Activated effector memory CD4-positive, alpha-beta T cell treated with anti-CD3 and anti-CD28 coated beads, Interleukin-2, amount 50 U/mL, for 16 hours (primary cell): ENCODE measurements around the gene C16orf95.
"Not testable (repeated sequence)": the region's sequence is repeated elsewhere in the genome, so short reads cannot be mapped to it uniquely, and the experiment has no call there.

ENCODE experiments used
- DNase-seq: peaks from one replicate; pipeline ENCODE4 v3.0.0-alpha.2; 2020

The C16orf95 gene

GRCh38 chr16:87316923-87317749 lies at the start of gene C16orf95:
Gene C16orf95 (minus strand): TSS chr16:87317392. CDS start chr16:87317242, 150 bp downstream.
- DNase-seq = peak; percentile 98

GRCh38 chr16:87366930-87367329 lies 49.7 kb upstream of the C16orf95 start:
- DNase-seq = no peak

GRCh38 chr16:87366288-87366687 lies 49.1 kb upstream of the C16orf95 start:
- DNase-seq = no peak

DNA sequence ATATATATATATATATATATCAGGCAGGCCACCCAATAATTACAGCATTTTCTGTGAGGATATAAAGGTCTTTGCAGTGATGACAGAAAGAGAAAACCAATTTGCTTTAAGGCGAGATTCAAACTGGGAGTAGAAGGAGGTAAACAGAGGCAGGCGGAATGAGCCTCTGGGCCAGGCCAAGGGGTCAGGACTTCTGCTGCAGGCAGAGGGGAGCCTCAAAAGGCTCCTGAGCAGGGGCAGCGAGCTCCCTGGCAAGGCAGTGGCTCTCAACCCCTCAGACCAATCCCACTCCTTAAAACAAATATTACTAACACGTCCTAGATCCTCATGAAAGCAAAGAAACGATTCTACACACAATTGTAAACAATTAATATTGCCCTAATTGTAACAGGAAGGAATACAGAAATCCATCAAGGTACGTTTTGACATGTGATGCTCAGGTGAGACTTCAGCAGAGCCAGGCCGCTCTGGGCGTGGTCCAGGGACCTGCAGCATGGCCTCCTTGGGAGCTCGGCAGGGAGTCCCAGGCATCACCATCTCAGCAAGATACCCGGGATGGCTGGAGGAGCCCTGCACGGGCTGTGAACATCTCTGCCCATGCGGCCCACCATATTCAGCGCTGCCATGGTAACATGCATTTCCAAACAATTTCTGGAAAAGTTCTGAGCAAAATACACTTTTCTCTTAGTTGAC lies 48.0 kb upstream of the C16orf95 start:
- DNase-seq = no peak

- no peak for DNase-seq
Observed at GRCh38 chr16:87363771-87364455, 46.7 kb upstream of the C16orf95 start.

DNA sequence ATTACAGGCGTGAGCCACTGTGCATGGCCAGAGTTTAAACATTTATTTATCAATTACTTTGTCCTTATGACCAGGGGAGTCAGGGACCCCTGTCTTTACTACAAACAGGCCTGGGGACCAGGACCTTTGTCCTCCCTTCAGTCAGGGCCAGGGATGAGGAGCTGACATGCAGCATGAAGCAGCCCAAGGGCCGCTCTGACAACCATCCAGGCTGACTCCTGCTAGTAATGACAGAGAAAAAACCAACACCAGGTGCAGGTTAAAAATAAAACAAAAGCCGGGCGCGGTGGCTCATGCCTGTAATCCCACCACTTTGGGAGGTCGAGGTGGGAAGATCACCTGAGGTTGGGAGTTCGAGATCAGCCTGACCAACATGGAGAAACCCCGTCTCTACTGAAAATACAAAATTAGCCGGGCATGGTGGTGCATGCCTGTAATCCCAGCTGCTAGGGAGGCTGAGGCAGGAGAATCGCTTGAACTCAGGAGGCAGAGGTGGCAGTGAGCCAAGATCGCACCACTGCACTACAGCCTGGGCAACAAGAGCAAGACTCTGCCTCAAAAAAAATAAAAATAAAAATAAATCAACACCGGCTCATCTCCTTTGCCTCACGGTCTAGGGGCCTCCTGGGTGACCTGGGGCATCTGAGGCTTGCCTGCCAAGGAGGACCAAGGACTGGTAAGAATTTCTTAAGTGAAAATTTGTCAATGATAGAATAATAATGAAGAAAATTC lies 45.8 kb upstream of the C16orf95 start:
- DNase-seq = not testable (repeated sequence)

- no peak for DNase-seq
Observed at GRCh38 chr16:87361916-87362619, 44.9 kb upstream of the C16orf95 start.

DNA sequence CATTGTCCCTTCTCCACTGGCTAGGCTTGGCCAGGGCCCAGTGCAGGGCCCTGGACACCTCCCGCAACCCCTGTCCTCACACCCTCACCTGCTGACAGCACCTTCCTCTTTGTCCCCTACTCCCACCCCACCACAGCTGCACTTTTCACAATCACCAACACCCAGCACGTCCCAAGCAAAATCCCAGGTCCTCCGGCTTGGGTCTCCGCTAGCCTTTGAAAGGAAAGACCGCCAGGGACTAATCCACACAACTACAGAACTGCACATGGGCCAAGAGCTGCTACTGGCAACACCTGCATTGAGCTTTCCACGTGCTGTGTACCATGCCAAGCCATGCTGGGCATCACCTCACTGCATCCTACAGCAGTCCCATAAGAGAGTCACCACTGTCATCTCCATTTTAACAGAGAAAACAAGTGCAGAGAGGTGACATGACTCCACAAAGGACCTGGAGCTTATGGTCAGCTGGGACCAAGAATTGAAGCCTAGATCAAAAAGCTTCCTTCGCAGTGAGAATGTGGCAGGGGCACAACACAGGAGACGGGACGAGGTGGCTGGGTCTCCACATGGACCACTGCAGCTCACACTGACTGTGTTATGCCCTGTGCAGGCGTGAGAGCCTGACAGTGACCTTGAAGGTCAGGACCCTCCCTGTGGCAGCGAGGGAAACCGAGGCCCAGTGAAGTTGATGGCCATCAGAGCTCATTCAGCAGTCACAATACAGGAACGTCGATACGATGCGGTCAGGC lies 43.8 kb upstream of the C16orf95 start:
- no peak for DNase-seq

DNA sequence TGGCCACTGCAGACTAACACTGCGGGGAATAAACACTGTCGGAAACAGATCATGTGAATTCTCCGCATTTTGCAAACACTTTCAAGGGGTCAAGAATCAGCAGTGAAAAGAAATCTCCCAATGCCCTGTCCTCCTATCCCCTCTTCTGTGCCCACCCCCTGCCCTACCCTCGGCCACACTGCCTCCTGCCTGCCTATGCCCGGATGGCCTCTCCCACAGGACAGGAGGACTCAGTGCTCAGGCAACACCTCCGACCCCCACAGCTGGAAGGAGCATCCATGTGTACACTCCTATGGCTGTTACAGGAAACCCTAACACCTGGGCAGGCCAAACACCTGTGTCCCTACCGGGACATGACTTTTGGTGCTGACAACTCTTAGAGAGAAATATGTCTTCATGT lies 41.9 kb upstream of the C16orf95 start:
- no peak for DNase-seq

GRCh38 chr16:87358696-87359095 lies 41.5 kb upstream of the C16orf95 start:
- DNase-seq = no peak

- no peak for DNase-seq
Observed at GRCh38 chr16:87358250-87358649, 41.1 kb upstream of the C16orf95 start.

GRCh38 chr16:87356491-87356853 lies 39.3 kb upstream of the C16orf95 start:
- DNase-seq = no peak

DNA sequence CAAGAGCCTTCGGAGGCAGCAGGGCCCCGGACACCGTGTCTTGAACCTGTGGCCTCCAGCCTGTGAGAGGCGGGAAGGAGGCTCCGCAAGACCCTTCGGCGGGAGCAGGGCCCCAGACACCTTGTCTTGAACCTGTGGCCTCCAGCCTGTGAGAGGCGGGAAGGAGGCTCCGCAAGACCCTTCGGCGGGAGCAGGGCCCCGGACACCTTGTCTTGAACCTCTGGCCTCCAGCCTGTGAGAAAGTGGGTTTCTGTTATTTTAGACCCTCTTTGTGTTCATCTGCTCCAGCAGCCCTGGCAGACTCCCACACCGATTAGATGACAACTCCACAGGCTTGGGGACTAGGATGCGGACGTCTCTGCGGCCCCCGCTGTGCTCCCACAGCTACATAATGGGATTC lies 36.4 kb upstream of the C16orf95 start:
- no peak for DNase-seq

DNA sequence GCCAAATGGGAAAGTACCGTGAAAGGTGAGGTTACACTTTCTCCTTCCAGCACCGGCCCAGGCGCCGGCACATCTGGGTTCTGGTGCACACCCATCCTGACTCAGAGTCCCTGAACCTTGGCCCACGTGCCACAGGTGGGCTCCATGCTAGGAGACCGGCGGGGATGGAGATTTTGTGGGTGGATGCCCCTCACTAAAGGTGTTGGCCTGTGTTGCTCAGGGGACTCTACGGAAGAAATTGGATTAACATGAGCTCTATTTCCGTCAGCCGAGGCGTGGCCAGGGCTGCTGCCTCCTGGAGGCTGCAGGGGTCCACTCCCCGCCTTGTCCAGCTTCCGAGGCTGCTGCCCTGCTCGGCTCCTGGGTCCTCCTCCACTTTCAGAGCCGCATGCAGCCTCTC lies 35.6 kb upstream of the C16orf95 start:
- DNase-seq = no peak

GRCh38 chr16:87351320-87351698 lies 34.1 kb upstream of the C16orf95 start:
- DNase-seq = no peak

GRCh38 chr16:87350681-87351319 lies 33.6 kb upstream of the C16orf95 start:
- DNase-seq = no peak

DNA sequence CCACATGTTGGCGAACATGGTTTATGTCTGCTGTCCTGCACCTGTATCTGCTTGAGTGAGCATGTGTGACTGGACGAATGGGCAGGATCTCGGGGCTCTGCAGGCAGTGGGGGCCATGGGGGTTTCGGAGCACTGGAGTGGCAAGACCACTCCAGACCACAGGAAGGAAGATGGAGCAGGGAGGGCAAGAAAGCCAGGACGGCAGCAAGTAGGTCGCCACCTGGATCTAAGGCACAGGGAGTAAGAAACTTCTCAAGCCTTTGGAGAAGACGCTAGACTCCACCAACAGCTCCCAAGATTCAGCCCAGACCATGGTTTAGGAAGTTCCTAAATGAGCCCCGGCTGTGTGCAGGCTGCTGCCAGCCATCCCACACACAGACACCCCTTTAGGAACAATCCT lies 32.8 kb upstream of the C16orf95 start:
- DNase-seq = no peak

GRCh38 chr16:87348616-87349157 lies 31.5 kb upstream of the C16orf95 start:
- no peak for DNase-seq

- no peak for DNase-seq
Observed at GRCh38 chr16:87347932-87348615, 30.9 kb upstream of the C16orf95 start.

- no peak for DNase-seq
Observed at GRCh38 chr16:87346517-87347060, 29.4 kb upstream of the C16orf95 start.
